Amygdala (tissue), 56 donors: ENCODE measurements around the gene ACER3.
A peak's percentile ranks its signal among the peaks of the same experiment; 100 is the strongest.
"Not testable (repeated sequence)": the region's sequence is repeated elsewhere in the genome, so short reads cannot be mapped to it uniquely, and the experiment has no call there.

Experiments used
- DNase-seq, 56 donors: peaks; one replicate each; lab custom pipeline; 2025; lab: John Stamatoyannopoulos, UW

ACER3 gene

GRCh38 chr11:76862794-76863193 is 2.1 kb downstream of the ACER3 start:
- not testable (repeated sequence) for DNase-seq

DNA sequence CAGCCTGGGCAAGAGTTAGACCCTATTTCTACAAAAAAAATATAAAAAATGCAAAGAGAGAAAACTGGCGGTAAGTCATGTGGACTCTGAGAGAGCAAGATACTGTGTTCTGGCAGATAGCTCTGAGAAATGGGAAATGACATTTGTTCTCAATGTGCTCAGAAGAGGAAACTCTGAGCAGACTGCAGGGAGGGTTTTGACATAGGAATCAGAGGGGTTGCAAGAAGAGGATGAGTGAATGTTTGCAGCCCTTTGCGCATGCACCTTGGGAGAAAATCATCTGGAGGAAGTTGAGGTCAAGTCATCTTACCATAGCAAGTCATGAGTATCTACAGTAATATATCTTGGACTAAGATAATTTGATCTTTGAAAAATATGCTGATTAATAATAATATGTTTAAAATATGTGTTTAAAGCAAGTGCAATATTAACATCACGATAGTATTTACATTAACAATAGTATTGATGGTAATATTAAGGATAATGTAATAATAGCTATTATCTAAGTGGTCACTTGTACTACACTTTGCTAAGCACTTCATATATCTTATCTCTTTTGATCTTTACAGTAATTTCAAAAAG is 2.6 kb downstream of the ACER3 start:
- peak in 1 of 56 donors; percentile 12 for DNase-seq

- no peak for DNase-seq
Measured at GRCh38 chr11:76872959-76873827, 12.5 kb downstream of the ACER3 start.

DNA sequence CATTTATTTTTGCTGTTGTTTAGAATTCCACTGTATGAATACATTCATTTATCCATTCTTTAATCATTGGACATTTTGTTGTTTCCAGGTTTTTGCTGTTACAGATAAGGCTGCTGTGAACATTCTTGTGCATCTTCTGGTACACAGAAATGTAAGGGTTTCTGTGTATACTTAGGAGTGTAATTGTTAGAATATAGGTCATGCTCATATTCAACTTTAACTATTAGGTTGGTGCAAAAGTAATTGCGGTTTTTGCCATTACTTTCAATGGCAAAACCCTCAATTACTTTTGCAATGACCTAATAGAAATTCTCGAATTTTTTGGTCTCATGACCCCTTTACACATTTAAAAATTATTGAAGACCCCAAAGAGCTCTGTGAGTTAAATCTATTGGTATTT is 17.3 kb downstream of the ACER3 start:
- DNase-seq = no peak

- DNase-seq = peak in 22 of 56 donors; percentile 4 to 65 (median 28)
Measured at GRCh38 chr11:76880314-76880713, 19.6 kb downstream of the ACER3 start.

GRCh38 chr11:76880956-76881355 is 20.2 kb downstream of the ACER3 start:
- no peak for DNase-seq

GRCh38 chr11:76885390-76886097 is 24.8 kb downstream of the ACER3 start:
- DNase-seq = no peak

DNA sequence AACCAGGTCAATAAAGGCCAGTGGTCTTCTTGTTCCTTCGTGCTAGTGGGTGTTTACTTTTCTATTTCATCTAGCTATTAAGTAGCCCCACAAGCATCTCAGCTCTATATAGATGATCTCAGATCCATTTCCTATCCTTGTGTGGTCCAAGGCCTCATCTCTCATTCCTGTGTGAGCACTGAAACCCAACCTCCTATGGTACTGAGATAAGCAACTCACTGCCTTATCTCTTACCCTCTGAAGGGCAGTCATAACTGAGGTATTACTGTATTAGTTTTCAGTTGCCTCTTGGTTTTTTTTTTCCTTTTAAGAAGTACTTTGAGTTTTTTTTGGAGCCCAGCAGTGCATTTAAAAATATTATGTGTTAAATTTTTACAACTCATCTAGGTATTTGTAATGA is 28.3 kb downstream of the ACER3 start:
- no peak for DNase-seq

DNA sequence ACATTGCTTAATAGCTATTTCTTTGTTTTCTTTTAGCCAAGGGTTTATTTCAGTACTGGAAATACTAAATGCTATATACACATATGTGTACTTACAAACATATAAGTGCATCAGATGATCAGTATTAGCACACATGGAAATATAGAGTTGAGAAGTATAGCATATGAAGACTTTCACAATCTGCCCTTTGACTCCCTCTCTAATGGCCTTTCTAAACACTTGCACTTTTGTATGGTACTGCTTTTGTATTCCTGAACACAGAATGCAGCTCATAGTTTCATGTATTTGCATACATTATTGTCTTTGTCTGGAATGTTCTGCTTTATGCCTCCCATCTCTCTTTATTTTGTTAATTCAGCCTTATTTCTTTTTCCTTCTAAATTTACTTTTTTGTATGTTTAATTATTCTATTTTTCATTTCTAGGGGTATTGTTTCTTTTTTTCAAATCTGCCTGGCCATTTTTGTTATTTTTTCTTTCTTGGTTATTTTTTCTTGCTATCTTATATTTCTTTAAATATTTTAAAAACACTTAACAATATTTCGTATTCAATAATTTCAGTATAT is 28.8 kb downstream of the ACER3 start:
- DNase-seq = no peak

GRCh38 chr11:76890329-76890728 is 29.6 kb downstream of the ACER3 start:
- DNase-seq = no peak

- DNase-seq = no peak
Measured at GRCh38 chr11:76891285-76891684, 30.6 kb downstream of the ACER3 start.

DNA sequence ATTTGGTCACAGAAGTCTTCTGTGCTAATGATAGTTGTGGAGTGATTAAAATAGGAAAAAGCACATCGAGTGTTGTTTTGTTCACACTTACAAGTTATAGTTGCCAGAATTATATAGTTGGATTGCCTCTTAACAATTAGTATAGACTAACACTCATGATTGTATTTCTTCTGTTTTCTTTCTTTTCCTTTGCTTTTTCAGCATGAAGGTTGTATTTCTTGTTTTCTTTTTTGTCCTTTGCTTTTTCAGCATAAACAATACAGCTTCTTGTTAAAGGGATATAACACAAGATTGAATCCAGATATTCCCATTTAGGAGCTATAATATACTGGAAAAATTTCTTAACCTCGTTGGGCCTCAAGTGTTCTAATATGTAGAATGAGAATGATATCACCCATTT is 31.1 kb downstream of the ACER3 start:
- DNase-seq = no peak

DNA sequence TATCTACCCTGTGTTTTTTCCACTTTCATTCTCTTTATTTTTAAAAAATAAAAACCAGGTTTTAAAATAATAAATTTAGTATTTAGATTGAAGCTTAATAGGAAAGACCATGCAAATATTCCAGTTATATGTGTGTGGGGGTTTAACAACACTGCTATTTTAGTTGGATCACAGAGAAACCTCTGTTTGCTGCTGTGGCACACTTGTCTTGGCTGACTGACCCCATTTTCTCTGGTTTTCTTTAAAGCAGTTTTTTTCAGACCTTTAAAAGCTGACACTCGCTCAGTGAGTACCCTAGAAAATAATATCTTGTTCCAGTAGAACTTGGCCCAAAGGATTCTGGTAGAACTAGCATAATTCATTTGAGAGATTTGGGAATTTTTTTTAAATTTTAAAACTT is 31.6 kb downstream of the ACER3 start:
- peak in 4 of 56 donors; percentile 8 to 28 (median 18) for DNase-seq

DNA sequence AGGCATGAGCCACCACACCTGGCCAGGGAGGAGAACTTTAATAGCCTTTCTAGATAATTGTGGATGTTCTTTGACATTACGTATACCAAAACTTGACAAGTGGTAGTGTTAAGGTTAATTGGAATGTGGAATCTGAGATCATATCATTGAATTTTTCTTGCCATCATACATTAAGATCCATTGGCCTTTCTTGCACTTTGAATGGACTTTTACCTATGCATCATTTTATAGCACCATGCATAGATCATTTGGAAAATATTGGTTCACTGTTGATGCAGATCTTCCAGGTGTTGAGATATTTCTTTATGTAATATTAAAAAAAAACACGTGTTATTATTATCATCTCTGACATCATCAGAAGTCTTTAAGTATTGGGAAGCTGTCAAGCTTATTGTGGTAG is 36.5 kb downstream of the ACER3 start:
- no peak for DNase-seq

GRCh38 chr11:76901144-76901543 is 40.4 kb downstream of the ACER3 start:
- DNase-seq = no peak

GRCh38 chr11:76901622-76902021 is 40.9 kb downstream of the ACER3 start:
- not testable (repeated sequence) for DNase-seq

DNA sequence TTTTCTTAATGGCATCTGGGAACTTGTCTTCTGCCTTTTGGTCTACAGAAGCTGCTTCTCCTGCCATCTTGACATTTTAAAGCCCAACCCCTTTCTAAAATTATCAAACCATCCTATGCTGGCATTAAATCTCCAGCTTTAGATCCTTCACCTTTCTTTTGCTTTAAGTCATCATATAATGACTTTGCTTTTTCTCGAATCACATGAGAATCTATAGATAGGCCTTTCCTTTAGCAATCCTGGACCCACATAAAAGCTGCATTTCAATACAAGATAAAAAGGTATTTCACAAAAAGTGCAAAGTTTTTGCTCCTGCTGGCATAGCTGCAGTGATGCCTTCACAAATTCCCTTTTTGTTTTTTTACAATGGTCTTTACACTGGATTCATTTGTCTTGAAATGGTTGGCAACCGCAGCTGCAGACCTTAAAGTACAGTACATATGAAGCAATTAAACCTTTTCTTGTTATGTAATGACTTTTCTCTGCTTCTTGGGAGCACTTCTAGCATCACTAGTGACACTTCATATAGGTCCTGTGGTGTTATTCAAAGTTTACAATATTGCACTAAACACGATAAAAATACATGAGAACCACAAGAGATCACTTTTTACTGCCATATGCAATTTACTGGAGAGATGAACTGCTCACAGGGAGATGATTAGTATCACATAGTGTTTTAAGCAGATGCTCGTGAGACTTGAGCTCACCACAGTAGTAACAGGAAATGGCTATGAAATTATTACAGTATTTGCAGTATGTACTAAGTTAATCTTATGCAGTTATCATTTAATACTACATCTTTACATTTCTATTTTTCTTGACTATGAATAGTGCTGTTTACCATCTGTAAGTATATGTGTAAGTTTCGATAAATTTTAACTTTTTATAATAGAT is 41.6 kb downstream of the ACER3 start:
- DNase-seq = no peak

DNA sequence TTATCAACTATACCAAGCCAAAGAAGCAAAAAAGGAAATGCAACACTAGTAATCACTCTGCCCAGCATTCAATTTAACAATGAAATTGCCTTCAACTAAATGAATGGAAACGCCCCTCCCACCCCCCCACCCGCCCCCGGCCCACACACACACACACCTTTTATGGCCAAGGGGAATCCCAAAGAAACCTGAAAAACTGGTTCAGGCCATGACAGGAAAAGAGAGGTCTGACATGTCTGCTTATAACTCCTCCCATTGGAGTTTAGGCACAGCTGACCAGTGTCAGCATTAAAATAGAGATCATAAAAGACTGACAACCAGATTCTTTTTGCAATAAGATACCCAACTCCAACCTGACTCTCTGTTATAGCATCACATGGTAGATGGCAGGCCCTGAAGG is 42.6 kb downstream of the ACER3 start:
- DNase-seq = no peak

- no peak for DNase-seq
Measured at GRCh38 chr11:76910620-76911414, 50.1 kb downstream of the ACER3 start.
